SU-DHL-6 (cell line): Measurements from ENCODE around the gene E2F3.

Source experiments
- H2AFZ ChIP-seq: fragments of 200-600 bp; sonication (generic); 2 replicates; pipeline ENCODE4 v1.6.1; 2014; ENCODE audit warnings: low read depth, mild to moderate bottlenecking, moderate library complexity, mixed read lengths, antibody characterized with exemption, low read length; ENCODE audit not compliant: severe bottlenecking
- H3F3A ChIP-seq: fragments of 200-600 bp; shearing (Covaris generic); 2 replicates; pipeline ENCODE4 v1.6.0; 2016; ENCODE audit warnings: antibody characterized with exemption, mild to moderate bottlenecking; ENCODE audit not compliant: insufficient read depth
- H3K27ac ChIP-seq: fragments of 200-600 bp; sonication (generic); 2 replicates; pipeline ENCODE4 v1.5.1; 2016; ENCODE audit warnings: low read depth, mild to moderate bottlenecking, low read length, moderate library complexity, mixed read lengths
- H3K27me3 ChIP-seq: fragments of 200-600 bp; sonication (generic), shearing (Covaris generic); 2 replicates; pipeline ENCODE4 v1.6.0; 2014; ENCODE audit warnings: mild to moderate bottlenecking, low read length
- H3K36me3 ChIP-seq: fragments of 200-600 bp; sonication (generic); 2 replicates; pipeline ENCODE4 v1.6.1; 2014; ENCODE audit warnings: mild to moderate bottlenecking, low read length, mixed read lengths
- H3K4me2 ChIP-seq: fragments of 300-600, 200-600 bp; shearing (Covaris generic), sonication (generic); 2 replicates; pipeline ENCODE4 v1.6.0; 2014; ENCODE audit warnings: low read length, low read depth, mild to moderate bottlenecking; ENCODE audit not compliant: poor library complexity, severe bottlenecking
- H3K4me3 ChIP-seq: fragments of 200-600 bp; sonication (generic); 2 replicates; pipeline ENCODE4 v1.5.1; 2014; ENCODE audit warnings: antibody characterized with exemption, low read length, mild to moderate bottlenecking, mixed read lengths; ENCODE audit not compliant: insufficient read depth, poor library complexity, severe bottlenecking
- H3K79me2 ChIP-seq: fragments of 200-600 bp; sonication (generic); 2 replicates; pipeline ENCODE4 v1.6.1; 2014; ENCODE audit warnings: mild to moderate bottlenecking, low read length, moderate library complexity; ENCODE audit not compliant: insufficient read depth
- H3K9ac ChIP-seq: fragments of 200-600 bp; sonication (generic); 2 replicates; pipeline ENCODE4 v1.7.0; 2014; ENCODE audit warnings: mild to moderate bottlenecking, low read length
- H3K9me2 ChIP-seq: fragments of 200-600 bp; sonication (generic); replicated peaks from 2 replicates; pipeline ENCODE4 v1.6.1; 2014; ENCODE audit warnings: low read length; ENCODE audit not compliant: insufficient read depth
- H3K9me3 ChIP-seq: fragments of 200-600 bp; sonication (generic); 2 replicates; pipeline ENCODE4 v1.6.1; 2014; ENCODE audit warnings: low read length, mixed read lengths; ENCODE audit not compliant: insufficient read depth
- H4K20me1 ChIP-seq: fragments of 200-600 bp; sonication (generic); 2 replicates; pipeline ENCODE4 v1.6.1; 2014; ENCODE audit warnings: low read depth, mild to moderate bottlenecking, antibody characterized with exemption, low read length, moderate library complexity, mixed read lengths
- EZH2phosphoT487 ChIP-seq: fragments of 200-600 bp; sonication (generic), shearing (Covaris generic); conservative IDR thresholded peaks from 2 replicates; pipeline ENCODE4 v1.6.1; 2018; ENCODE audit warnings: mild to moderate bottlenecking, antibody characterized with exemption, low read length, moderate library complexity, mixed read lengths
- TF ChIP-seq, protein P1 (sequence below): fragments of 200-600 bp; sonication (generic); IDR thresholded peaks from one replicate; pipeline ENCODE4 v1.5.1; 2017; ENCODE audit warnings: antibody characterized with exemption, mild to moderate bottlenecking, low read length, moderate library complexity; ENCODE audit not compliant: insufficient read depth, poor library complexity, severe bottlenecking

Gene E2F3

DNA sequence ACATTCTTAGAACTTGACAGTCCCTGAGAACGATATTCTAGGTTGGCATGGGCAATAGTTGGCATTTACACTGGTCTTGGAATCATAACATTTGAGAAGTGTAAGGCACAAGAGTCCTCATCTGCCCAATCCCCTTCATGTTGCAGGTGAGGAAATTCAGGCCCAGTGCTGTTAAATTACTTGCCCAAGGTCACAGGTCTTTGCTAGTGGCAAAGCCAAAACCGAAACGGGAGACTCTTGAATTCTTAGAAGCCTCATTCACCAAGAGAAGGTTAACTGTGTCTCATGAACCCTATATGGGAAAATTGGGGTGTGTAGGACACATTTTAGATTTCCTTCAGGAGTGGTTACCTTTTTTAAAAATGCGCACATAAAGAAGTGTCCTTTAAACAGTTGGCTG is 7.2 kb downstream of the E2F3 start:
- no peak overlapping the region for H3K9ac ChIP-seq
- H3K36me3 ChIP-seq = peaks cover 29% of the 10 kb centered on the region; the same call in 1 of the 2 replicates
- peaks cover 82% of the 10 kb centered on the region for H4K20me1 ChIP-seq

DNA sequence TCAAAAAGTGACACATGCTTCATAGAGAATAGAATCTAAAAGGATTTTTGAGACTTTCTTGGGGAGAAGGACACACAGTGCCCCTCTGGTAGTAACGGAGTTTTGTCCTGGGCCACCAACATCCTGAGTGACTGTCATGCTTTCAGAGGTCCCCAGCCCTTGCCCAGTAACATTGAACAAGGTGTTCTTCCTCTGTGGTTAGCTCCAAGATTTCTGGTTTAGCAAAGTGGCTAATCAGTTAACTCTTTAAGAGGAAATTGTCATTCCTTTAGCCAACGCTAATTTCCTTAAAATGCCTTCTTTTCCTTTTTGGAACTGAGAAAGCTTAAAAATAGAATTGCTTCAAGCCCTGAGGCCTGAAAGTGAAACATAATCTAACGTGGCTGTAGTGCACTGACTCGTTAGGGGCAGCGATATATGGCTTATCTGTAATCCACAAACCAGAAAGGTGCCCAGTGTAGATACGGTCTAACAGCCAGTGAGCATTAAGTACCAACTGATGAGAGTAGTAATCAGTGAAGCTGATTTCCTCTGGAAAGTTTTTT is 7.8 kb downstream of the E2F3 start:
- Histone ChIP-seq H3K36me3 (peaks cover 29% of the 10 kb centered on the region; the same call in 1 of the 2 replicates), H4K20me1 (peaks cover 89% of the 10 kb centered on the region), H3K4me2 (peak overlapping the region; percentile 18)

More for the DNA sequence above, 7.2 kb downstream of the E2F3 start:
- Histone ChIP-seq H3F3A (peaks cover 12% of the 10 kb centered on the region), H3K79me2 (peaks cover 100% of the 10 kb centered on the region), H3K4me2 (peak overlapping the region; percentile 18), H3K27ac (no peak overlapping the region), H3K9me3 (no peaks in the 10 kb centered on the region), H3K4me3 (no peak overlapping the region), H3K9me2 (no peaks in the 10 kb centered on the region), H2AFZ (no peak overlapping the region), H3K27me3 (no peaks in the 10 kb centered on the region)
- no peak for TF ChIP-seq EZH2phosphoT487
- TF ChIP-seq, protein P1, sequence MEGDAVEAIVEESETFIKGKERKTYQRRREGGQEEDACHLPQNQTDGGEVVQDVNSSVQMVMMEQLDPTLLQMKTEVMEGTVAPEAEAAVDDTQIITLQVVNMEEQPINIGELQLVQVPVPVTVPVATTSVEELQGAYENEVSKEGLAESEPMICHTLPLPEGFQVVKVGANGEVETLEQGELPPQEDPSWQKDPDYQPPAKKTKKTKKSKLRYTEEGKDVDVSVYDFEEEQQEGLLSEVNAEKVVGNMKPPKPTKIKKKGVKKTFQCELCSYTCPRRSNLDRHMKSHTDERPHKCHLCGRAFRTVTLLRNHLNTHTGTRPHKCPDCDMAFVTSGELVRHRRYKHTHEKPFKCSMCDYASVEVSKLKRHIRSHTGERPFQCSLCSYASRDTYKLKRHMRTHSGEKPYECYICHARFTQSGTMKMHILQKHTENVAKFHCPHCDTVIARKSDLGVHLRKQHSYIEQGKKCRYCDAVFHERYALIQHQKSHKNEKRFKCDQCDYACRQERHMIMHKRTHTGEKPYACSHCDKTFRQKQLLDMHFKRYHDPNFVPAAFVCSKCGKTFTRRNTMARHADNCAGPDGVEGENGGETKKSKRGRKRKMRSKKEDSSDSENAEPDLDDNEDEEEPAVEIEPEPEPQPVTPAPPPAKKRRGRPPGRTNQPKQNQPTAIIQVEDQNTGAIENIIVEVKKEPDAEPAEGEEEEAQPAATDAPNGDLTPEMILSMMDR = no peak

DNA sequence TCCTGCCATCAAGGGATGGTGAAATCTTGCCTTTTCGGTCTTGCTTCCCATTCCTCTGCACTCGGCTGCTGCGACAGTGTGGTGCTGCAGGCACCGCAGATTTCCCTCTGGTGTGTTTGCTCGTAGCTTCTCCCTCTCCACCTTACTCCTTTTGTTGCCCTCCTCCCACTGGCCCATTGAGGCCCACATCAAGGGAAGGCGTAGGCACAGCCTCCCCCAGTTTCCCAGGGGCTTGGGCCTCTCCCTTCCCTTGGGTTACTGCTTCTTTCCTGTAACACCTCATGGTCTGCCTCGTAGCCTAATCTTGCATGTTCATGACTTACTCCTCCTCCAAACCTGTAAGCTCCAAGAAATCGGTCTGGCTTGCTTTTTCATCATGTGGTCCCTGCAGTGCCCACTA is 9.9 kb downstream of the E2F3 start:
- Histone ChIP-seq H3K4me3 (no peak overlapping the region), H2AFZ (no peak overlapping the region), H3K79me2 (peaks cover 100% of the 10 kb centered on the region), H3K9me2 (no peaks in the 10 kb centered on the region), H3K4me2 (no peak overlapping the region), H3K9me3 (no peaks in the 10 kb centered on the region), H4K20me1 (peaks cover 92% of the 10 kb centered on the region), H3F3A (no peaks in the 10 kb centered on the region), H3K36me3 (peaks cover 20% of the 10 kb centered on the region; the same call in 1 of the 2 replicates), H3K9ac (no peak overlapping the region), H3K27ac (no peak overlapping the region), H3K27me3 (no peaks in the 10 kb centered on the region)
- TF ChIP-seq, protein P1 = no peak
- TF ChIP-seq EZH2phosphoT487 = no peak

More for the DNA sequence above, 7.8 kb downstream of the E2F3 start:
- Histone ChIP-seq H3K9me3 (no peaks in the 10 kb centered on the region), H3K27me3 (no peaks in the 10 kb centered on the region), H3K9ac (no peak overlapping the region), H3K79me2 (peaks cover 100% of the 10 kb centered on the region), H2AFZ (no peak overlapping the region), H3K9me2 (no peaks in the 10 kb centered on the region), H3K27ac (no peak overlapping the region), H3F3A (peaks cover 6% of the 10 kb centered on the region), H3K4me3 (no peak overlapping the region)
- TF ChIP-seq, protein P1 = no peak
- no peak for TF ChIP-seq EZH2phosphoT487
